GM23248 (cell line): Measurements from ENCODE around the gene FTO.

ENCODE experiments used
- EZH2 ChIP-seq: fragments of 200-600 bp; sonication (generic); IDR thresholded peaks from 2 replicates; pipeline ENCODE4 v1.6.1; 2018; ENCODE audit warnings: antibody characterized with exemption, mild to moderate bottlenecking; ENCODE audit not compliant: insufficient read depth, poor library complexity, severe bottlenecking
- EZH2phosphoT487 ChIP-seq: fragments of 200-600 bp; sonication (generic); IDR thresholded peaks from 2 replicates; pipeline ENCODE4 v1.6.1; 2018; ENCODE audit warnings: antibody characterized with exemption, moderate library complexity, mild to moderate bottlenecking, low read depth; ENCODE audit not compliant: insufficient read depth

DNA sequence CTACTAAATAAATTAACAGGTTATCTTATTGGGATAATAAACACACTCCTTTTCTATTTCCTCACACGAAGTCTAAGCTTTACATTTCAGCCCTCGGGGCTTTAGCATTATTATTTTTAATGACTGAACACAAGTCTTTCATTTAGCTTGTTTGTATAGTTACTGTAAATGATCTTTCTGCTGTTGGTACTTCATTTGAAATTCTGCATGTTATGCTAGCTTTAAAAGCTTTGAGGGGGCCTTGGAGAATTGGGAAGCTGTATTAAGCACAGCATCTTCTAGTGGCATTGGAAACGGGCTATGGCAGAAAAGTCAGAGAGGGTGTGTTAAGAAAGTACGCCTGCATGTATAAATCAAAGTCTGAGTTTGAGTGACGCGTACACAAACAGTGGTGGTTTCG is 243.7 kb downstream of the FTO start:
- TF ChIP-seq EZH2: no peak
- TF ChIP-seq EZH2phosphoT487: no peak
